Measurements from ENCODE around the gene ENTPD3.

The ENTPD3 gene

GRCh38 chr3:40407007-40407406 is 20.0 kb downstream of the ENTPD3 start:
- DNase-seq (ENCODE audit: low spot score) = no peak

- DNase-seq (ENCODE audit: low spot score) = no peak
Measured at GRCh38 chr3:40407611-40408010, 20.6 kb downstream of the ENTPD3 start.

- DNase-seq (ENCODE audit: low spot score) = no peak
Measured at GRCh38 chr3:40414270-40414669, 27.3 kb downstream of the ENTPD3 start.

GRCh38 chr3:40417845-40418543 is 31.0 kb downstream of the ENTPD3 start:
- no peak for DNase-seq (ENCODE audit: low spot score)

GRCh38 chr3:40422861-40423260 is 35.9 kb downstream of the ENTPD3 start:
- DNase-seq (ENCODE audit: low spot score) = no peak

GRCh38 chr3:40427045-40427669 is 40.2 kb downstream of the ENTPD3 start:
- DNase-seq (ENCODE audit: low spot score) = no peak

- peak; percentile 28 for DNase-seq (ENCODE audit: low spot score)
Measured at GRCh38 chr3:40432793-40433192, 45.8 kb downstream of the ENTPD3 start.

GRCh38 chr3:40437889-40438288 is 50.9 kb downstream of the ENTPD3 start:
- DNase-seq (ENCODE audit: low spot score) = no peak

- DNase-seq (ENCODE audit: low spot score) = no peak
Measured at GRCh38 chr3:40445062-40445461, 58.1 kb downstream of the ENTPD3 start.

GRCh38 chr3:40445880-40446279 is 58.9 kb downstream of the ENTPD3 start:
- no peak for DNase-seq (ENCODE audit: low spot score)

- DNase-seq (ENCODE audit: low spot score) = no peak
Measured at GRCh38 chr3:40450438-40450837, 63.5 kb downstream of the ENTPD3 start.

- DNase-seq (ENCODE audit: low spot score) = no peak
Measured at GRCh38 chr3:40451551-40451950, 64.6 kb downstream of the ENTPD3 start.

- no peak for DNase-seq (ENCODE audit: low spot score)
Measured at GRCh38 chr3:40452057-40452456, 65.1 kb downstream of the ENTPD3 start.

GRCh38 chr3:40452562-40452875 is 65.5 kb downstream of the ENTPD3 start:
- DNase-seq (ENCODE audit: low spot score) = no peak

- peak; percentile 99 for DNase-seq (ENCODE audit: low spot score)
Measured at GRCh38 chr3:40452876-40453730, 66.1 kb downstream of the ENTPD3 start.

- no peak for DNase-seq (ENCODE audit: low spot score)
Measured at GRCh38 chr3:40453933-40454332, 66.9 kb downstream of the ENTPD3 start.

GRCh38 chr3:40455328-40455727 is 68.3 kb downstream of the ENTPD3 start:
- DNase-seq (ENCODE audit: low spot score) = no peak

GRCh38 chr3:40456279-40456939 is 69.4 kb downstream of the ENTPD3 start:
- DNase-seq (ENCODE audit: low spot score) = no peak

GRCh38 chr3:40456940-40457823 is 70.2 kb downstream of the ENTPD3 start, which contains the start of gene RPL14:
RPL14 (plus strand) TSS chr3:40457339; CDS start chr3:40457472, 133 bp downstream.
- DNase-seq (ENCODE audit: low spot score) = peak; percentile 97

GRCh38 chr3:40458473-40458872 is 71.5 kb downstream of the ENTPD3 start:
- DNase-seq (ENCODE audit: low spot score) = no peak

- peak; percentile 49 for DNase-seq (ENCODE audit: low spot score)
Measured at GRCh38 chr3:40460481-40460880, 73.5 kb downstream of the ENTPD3 start.

Data from RKO (cell line).